Measurements from ENCODE around the gene SLC5A10. TPM values are rescaled to one million over a fixed set of nuclear protein-coding genes. Genes with fewer than 3 reads are reported as not detected.
A peak's percentile ranks its signal among the peaks of the same experiment; 100 is the strongest.

The SLC5A10 gene
- total and polyA plus RNA-seq, 2 experiments from 2014 or later = 0.10 TPM; not detected in 1

DNA sequence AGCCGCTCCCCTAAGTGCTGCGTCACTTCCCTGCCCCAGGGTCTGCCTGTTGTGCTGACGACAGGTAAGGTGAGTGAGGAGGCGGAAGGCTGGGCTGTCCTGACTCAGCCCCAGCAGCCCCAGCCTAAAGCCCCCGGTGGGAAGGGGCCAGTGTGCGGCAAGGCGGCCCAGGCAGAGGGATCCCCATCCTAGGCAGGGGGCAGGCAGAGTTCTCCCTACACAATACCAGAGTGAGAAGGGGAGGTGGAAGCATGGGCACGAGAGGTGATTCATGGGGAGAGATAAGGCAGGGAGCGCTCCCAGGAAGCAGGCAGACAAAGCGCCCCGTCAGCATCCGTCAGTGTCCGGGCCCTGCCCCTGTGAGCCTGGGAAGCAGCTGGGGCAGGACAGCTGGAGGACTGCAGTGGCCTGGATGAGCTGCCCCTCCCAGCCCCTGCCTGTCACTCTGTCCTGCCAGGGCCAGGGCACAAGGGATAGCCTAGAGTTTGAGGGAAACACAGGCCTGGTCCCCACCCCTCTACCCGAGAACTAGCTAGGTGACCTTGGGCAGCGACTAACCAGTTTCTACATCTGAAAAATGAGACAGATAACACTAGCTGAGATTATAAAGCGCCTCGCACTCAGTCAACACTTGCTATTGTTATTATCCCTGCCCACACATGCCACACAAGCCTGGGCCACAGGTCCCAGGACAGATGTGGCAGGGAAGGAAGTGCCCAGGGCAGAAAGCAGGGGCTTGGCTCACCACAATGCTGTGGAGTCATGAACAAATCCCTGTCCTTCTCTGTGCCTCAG lies 48.8 kb downstream of the SLC5A10 start (continued):
- TF ChIP-seq, protein P1, sequence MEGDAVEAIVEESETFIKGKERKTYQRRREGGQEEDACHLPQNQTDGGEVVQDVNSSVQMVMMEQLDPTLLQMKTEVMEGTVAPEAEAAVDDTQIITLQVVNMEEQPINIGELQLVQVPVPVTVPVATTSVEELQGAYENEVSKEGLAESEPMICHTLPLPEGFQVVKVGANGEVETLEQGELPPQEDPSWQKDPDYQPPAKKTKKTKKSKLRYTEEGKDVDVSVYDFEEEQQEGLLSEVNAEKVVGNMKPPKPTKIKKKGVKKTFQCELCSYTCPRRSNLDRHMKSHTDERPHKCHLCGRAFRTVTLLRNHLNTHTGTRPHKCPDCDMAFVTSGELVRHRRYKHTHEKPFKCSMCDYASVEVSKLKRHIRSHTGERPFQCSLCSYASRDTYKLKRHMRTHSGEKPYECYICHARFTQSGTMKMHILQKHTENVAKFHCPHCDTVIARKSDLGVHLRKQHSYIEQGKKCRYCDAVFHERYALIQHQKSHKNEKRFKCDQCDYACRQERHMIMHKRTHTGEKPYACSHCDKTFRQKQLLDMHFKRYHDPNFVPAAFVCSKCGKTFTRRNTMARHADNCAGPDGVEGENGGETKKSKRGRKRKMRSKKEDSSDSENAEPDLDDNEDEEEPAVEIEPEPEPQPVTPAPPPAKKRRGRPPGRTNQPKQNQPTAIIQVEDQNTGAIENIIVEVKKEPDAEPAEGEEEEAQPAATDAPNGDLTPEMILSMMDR (conservative IDR thresholded peaks at IDR 0.05; ENCODE audit: low read depth in 2 of 2) = no peak
- TF ChIP-seq, protein P2, sequence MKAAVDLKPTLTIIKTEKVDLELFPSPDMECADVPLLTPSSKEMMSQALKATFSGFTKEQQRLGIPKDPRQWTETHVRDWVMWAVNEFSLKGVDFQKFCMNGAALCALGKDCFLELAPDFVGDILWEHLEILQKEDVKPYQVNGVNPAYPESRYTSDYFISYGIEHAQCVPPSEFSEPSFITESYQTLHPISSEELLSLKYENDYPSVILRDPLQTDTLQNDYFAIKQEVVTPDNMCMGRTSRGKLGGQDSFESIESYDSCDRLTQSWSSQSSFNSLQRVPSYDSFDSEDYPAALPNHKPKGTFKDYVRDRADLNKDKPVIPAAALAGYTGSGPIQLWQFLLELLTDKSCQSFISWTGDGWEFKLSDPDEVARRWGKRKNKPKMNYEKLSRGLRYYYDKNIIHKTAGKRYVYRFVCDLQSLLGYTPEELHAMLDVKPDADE (IDR thresholded peaks at IDR 0.05) = no peak
- no peak for TF ChIP-seq EZH2 (IDR thresholded peaks at IDR 0.05; ENCODE audit: low read depth, unreplicated experiment)

DNA sequence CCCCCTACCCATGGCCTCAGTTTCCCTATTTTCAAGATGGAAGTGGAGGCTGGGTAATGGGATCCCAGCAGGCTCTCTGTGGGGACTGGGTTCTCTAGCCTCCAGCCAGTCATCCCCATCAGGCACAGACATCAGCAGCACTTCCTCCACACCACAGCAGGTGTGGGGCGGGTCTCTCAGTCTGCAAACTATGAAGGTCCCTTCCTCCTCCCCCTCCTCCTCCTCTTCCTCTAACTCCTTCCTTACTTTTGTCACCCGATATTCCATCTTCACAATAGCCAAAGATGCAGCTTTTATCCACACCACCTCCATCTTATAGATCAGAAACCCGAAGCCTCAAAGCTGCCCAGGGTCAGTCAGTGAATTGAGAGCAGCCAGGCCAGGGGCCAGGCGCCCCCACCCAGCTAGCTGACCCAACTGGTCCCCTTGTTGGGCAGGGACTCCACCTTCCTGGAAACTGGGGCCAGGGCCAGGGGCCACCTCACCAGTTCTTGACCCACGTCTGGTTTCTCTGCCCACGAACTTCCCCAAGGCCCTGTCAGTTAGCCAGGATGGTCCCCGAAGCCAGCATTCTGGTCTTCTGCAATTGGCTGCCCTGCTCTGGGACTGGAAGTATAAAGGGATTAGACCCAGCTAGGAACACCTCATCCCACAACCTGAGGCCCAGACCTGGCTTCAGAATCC lies 50.1 kb downstream of the SLC5A10 start:
- Histone ChIP-seq H3K27me3 (ENCODE audit: insufficient read depth) (no peaks in the 10 kb centered on the region), H3K79me2 (replicated peaks; ENCODE audit: insufficient read depth) (peaks cover 54% of the 10 kb centered on the region), H3K4me3 (peak overlapping the region; percentile 81; the same call in 1 of the 2 replicates), H3K36me3 (ENCODE audit: insufficient read depth) (peaks cover 6% of the 10 kb centered on the region; the same call in 1 of the 2 replicates), H3K4me2 (peak overlapping the region; percentile 92), H4K20me1 (replicated peaks; ENCODE audit: insufficient read depth) (peaks cover 21% of the 10 kb centered on the region), H3K9me2 (ENCODE audit: insufficient read depth) (no peaks in the 10 kb centered on the region), H3K4me1 (ENCODE audit: insufficient read depth) (peaks cover 15% of the 10 kb centered on the region), H3F3A (replicated peaks; ENCODE audit: low read depth) (0 out of 2 replicates have a peak, but pooled peaks cover 4% of the 10 kb centered on the region), H3K27ac (ENCODE audit: low read depth) (no peak overlapping the region), H2AFZ (no peak overlapping the region)
- peaks cover 10% of the 10 kb centered on the region; the same call in 2 of the 3 replicates for H3K9me3 Mint-ChIP-seq
- H3K36me3 Mint-ChIP-seq (ENCODE audit: low read depth) = peaks cover 25% of the 10 kb centered on the region
- ATAC-seq (no peak), DNase-seq (ENCODE audit: low spot score) (no peak)
- H3K27ac Mint-ChIP-seq = no peak overlapping the region
- peak overlapping the region; percentile 92; the same call in 2 of the 3 replicates for H3K4me3 Mint-ChIP-seq
- H3K4me1 Mint-ChIP-seq = peaks cover 14% of the 10 kb centered on the region
- peaks cover 3% of the 10 kb centered on the region for H3K27me3 Mint-ChIP-seq (ENCODE audit: insufficient read depth, low read depth, poor library complexity)
- TF ChIP-seq ZNF114 (CRISPR knock-in tag; IDR thresholded peaks at IDR 0.05) (no peak), NANOG (IDR thresholded peaks at IDR 0.05; ENCODE audit: borderline replicate concordance) (no peak), JUNB (IDR thresholded peaks at IDR 0.05; ENCODE audit: unreplicated experiment) (no peak), STAT1 (IDR thresholded peaks at IDR 0.05; ENCODE audit: unreplicated experiment) (no peak), POLR2AphosphoS5 (IDR thresholded peaks at IDR 0.05; ENCODE audit: low read depth) (no peak), CREB1 (CRISPR knock-in tag; IDR thresholded peaks at IDR 0.05; ENCODE audit: low read depth) (no peak), EZH2 (IDR thresholded peaks at IDR 0.05; ENCODE audit: low read depth, unreplicated experiment) (no peak), EZH2phosphoT487 (IDR thresholded peaks at IDR 0.05; ENCODE audit: unreplicated experiment) (no peak)
- TF ChIP-seq, protein P1 (conservative IDR thresholded peaks at IDR 0.05; ENCODE audit: low read depth in 2 of 2) = no peak
- TF ChIP-seq, protein P2 (IDR thresholded peaks at IDR 0.05) = no peak

Measured in GM23338 (cell line).